ENCODE measurements around the gene FXYD3.

Gene FXYD3

DNA sequence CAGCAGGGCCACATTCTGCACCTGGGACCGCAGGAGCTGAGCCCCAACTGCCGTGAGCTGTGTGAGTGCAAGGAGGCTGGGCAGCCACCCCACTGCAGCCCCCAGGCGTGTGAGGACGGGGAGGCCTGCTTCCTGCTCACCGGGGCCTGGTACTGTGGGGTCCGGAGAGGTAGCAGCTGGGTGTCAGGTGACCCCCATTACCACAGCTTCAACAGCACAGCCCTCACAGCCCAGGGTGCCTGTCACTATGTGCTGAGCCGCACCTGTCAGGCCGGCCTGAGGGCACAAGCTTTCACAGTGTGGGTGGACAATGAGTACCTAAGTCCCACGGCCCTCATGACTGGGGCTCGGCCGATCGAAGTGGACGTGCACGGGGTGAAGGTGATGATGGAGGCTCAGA is 35.8 kb upstream of the FXYD3 start:
- ATAC-seq = no peak

DNA sequence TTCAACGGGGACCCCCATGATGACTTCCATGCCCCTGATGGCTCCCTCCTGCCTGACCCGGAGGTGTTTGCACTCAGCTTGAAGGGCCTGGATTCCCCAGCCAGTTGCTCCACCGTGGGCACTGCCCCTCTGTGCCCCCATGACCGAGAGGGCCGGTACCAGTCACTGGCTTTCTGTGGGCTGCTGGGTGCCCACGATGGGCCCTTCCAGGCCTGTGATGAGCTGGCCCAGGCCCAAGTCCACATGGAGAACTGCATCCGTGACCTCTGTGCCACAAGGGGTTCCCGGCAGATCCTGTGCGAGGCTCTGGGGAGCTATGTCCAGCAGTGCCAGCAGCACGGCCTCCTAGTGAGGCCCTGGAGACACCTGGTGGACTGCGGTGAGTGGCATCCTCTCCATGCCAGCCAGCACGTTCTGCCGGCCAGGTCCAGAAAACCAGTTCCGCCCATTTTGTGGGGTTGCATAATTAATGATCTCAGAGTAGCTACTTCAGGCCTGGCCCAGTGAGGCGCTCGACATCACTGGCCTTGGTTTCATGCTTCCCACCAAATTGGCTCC is 34.9 kb upstream of the FXYD3 start:
- no peak for ATAC-seq
- TF ChIP-seq GLIS3 (CRISPR knock-in tag; IDR thresholded peaks at IDR 0.05) = no peak
- TF ChIP-seq, protein P1, sequence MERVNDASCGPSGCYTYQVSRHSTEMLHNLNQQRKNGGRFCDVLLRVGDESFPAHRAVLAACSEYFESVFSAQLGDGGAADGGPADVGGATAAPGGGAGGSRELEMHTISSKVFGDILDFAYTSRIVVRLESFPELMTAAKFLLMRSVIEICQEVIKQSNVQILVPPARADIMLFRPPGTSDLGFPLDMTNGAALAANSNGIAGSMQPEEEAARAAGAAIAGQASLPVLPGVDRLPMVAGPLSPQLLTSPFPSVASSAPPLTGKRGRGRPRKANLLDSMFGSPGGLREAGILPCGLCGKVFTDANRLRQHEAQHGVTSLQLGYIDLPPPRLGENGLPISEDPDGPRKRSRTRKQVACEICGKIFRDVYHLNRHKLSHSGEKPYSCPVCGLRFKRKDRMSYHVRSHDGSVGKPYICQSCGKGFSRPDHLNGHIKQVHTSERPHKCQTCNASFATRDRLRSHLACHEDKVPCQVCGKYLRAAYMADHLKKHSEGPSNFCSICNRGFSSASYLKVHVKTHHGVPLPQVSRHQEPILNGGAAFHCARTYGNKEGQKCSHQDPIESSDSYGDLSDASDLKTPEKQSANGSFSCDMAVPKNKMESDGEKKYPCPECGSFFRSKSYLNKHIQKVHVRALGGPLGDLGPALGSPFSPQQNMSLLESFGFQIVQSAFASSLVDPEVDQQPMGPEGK (CRISPR knock-in tag; IDR thresholded peaks at IDR 0.05; ENCODE audit: borderline replicate concordance) = no peak
- TF ChIP-seq, protein P2, sequence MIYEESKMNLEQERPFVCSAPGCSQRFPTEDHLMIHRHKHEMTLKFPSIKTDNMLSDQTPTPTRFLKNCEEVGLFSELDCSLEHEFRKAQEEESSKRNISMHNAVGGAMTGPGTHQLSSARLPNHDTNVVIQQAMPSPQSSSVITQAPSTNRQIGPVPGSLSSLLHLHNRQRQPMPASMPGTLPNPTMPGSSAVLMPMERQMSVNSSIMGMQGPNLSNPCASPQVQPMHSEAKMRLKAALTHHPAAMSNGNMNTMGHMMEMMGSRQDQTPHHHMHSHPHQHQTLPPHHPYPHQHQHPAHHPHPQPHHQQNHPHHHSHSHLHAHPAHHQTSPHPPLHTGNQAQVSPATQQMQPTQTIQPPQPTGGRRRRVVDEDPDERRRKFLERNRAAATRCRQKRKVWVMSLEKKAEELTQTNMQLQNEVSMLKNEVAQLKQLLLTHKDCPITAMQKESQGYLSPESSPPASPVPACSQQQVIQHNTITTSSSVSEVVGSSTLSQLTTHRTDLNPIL (CRISPR knock-in tag; IDR thresholded peaks at IDR 0.05; ENCODE audit: low read depth) = no peak

More for the DNA sequence above, 35.8 kb upstream of the FXYD3 start:
- no peak for TF ChIP-seq ARNTL (CRISPR knock-in tag; IDR thresholded peaks at IDR 0.05; ENCODE audit: borderline replicate concordance, low read depth)
- no peak for TF ChIP-seq TCF4 (CRISPR knock-in tag; IDR thresholded peaks at IDR 0.05; ENCODE audit: borderline replicate concordance)
- TF ChIP-seq, protein P1 (CRISPR knock-in tag; IDR thresholded peaks at IDR 0.05; ENCODE audit: borderline replicate concordance) = no peak
- TF ChIP-seq CSDC2 (CRISPR knock-in tag; IDR thresholded peaks at IDR 0.05) = no peak
- TF ChIP-seq ZFP30 (CRISPR knock-in tag; IDR thresholded peaks at IDR 0.05) = no peak
- TF ChIP-seq, protein P2 (CRISPR knock-in tag; IDR thresholded peaks at IDR 0.05; ENCODE audit: low read depth) = no peak
- TF ChIP-seq BACH2 (CRISPR knock-in tag; IDR thresholded peaks at IDR 0.05; ENCODE audit: borderline replicate concordance) = no peak
- TF ChIP-seq SNAI2 (CRISPR knock-in tag; IDR thresholded peaks at IDR 0.05) = no peak
- TF ChIP-seq PPARA (CRISPR knock-in tag; IDR thresholded peaks at IDR 0.05; ENCODE audit: borderline replicate concordance) = no peak
- no peak for TF ChIP-seq RARB (CRISPR knock-in tag; IDR thresholded peaks at IDR 0.05)
- no peak for TF ChIP-seq ISL1 (CRISPR knock-in tag; IDR thresholded peaks at IDR 0.05)

DNA sequence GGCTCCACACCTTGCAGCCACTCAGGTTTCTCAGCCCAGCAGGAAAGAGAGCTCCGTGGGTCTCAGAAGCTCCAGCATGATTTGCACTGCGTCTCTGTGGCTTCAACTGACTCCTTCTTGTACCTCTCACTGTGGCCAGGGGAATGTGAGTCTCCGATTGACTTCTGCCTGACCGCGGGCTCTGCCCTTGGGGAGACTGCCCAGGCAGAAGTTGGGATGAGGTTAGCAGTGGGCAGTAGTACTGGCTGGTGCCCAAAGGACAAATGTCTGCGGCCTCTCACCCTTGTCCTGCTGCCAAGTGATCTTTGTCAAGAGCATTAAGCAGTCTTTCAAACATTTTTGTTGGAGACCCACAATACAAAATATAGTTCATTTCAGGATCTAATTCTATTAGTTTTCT is 34.4 kb upstream of the FXYD3 start:
- TF ChIP-seq, protein P3, sequence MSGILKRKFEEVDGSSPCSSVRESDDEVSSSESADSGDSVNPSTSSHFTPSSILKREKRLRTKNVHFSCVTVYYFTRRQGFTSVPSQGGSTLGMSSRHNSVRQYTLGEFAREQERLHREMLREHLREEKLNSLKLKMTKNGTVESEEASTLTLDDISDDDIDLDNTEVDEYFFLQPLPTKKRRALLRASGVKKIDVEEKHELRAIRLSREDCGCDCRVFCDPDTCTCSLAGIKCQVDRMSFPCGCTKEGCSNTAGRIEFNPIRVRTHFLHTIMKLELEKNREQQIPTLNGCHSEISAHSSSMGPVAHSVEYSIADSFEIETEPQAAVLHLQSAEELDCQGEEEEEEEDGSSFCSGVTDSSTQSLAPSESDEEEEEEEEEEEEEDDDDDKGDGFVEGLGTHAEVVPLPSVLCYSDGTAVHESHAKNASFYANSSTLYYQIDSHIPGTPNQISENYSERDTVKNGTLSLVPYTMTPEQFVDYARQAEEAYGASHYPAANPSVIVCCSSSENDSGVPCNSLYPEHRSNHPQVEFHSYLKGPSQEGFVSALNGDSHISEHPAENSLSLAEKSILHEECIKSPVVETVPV (CRISPR knock-in tag; IDR thresholded peaks at IDR 0.05) = no peak
- TF ChIP-seq, protein P1 (CRISPR knock-in tag; IDR thresholded peaks at IDR 0.05; ENCODE audit: borderline replicate concordance) = no peak
- TF ChIP-seq ZNF565 (CRISPR knock-in tag; conservative IDR thresholded peaks at IDR 0.05; ENCODE audit: low read depth) (no peak), ZNF8 (CRISPR knock-in tag; IDR thresholded peaks at IDR 0.05) (no peak), SNAI2 (CRISPR knock-in tag; IDR thresholded peaks at IDR 0.05) (no peak), ZC3H10 (CRISPR knock-in tag; IDR thresholded peaks at IDR 0.05) (no peak), ARNTL (CRISPR knock-in tag; IDR thresholded peaks at IDR 0.05; ENCODE audit: borderline replicate concordance, low read depth) (no peak), PPARA (CRISPR knock-in tag; IDR thresholded peaks at IDR 0.05; ENCODE audit: borderline replicate concordance) (no peak)
- TF ChIP-seq, protein P4, sequence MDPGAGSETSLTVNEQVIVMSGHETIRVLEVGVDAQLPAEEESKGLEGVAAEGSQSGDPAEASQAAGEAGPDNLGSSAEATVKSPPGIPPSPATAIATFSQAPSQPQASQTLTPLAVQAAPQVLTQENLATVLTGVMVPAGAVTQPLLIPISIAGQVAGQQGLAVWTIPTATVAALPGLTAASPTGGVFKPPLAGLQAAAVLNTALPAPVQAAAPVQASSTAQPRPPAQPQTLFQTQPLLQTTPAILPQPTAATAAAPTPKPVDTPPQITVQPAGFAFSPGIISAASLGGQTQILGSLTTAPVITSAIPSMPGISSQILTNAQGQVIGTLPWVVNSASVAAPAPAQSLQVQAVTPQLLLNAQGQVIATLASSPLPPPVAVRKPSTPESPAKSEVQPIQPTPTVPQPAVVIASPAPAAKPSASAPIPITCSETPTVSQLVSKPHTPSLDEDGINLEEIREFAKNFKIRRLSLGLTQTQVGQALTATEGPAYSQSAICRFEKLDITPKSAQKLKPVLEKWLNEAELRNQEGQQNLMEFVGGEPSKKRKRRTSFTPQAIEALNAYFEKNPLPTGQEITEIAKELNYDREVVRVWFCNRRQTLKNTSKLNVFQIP (CRISPR knock-in tag; IDR thresholded peaks at IDR 0.05; ENCODE audit: borderline replicate concordance, low read depth) = no peak
- ATAC-seq = no peak

Measured in SK-N-SH treated with all-trans-retinoic acid at 6 μM for 48 hours (cell line).